Smooth muscle cell (in vitro differentiated cells): ENCODE measurements around the gene SLC25A21. TPM values are rescaled to one million over a fixed set of nuclear protein-coding genes. Genes with fewer than 3 reads are reported as not detected.

Source experiments
- DNase-seq: peaks from one replicate; lab custom pipeline; 2025; ENCODE audit not compliant: unreplicated experiment; lab: John Stamatoyannopoulos, UW
- H2AFZ ChIP-seq: fragments of 200-600 bp; sonication (generic); 2 replicates; pipeline ENCODE4 v1.6.0; 2016; ENCODE audit warnings: antibody characterized with exemption, low read depth, mild to moderate bottlenecking
- H3F3A ChIP-seq: fragments of 200-600 bp; sonication (generic); 2 replicates; pipeline ENCODE4 v1.6.0; 2017; ENCODE audit warnings: antibody characterized with exemption, low read depth
- H3K27ac ChIP-seq: fragments of 200-600 bp; sonication (generic); 2 replicates; pipeline ENCODE4 v1.5.1; 2016; ENCODE audit warnings: low read depth, mild to moderate bottlenecking
- H3K27me3 ChIP-seq: fragments of 200-600 bp; sonication (generic); 2 replicates; pipeline ENCODE4 v1.6.1; 2016; ENCODE audit warnings: low read depth, mild to moderate bottlenecking
- H3K36me3 ChIP-seq: fragments of 200-600 bp; sonication (generic); 2 replicates; pipeline ENCODE4 v1.5.1; 2016; ENCODE audit warnings: low read depth
- H3K4me1 ChIP-seq: fragments of 200-600 bp; sonication (generic); 2 replicates; pipeline ENCODE4 v1.5.1; 2016; ENCODE audit warnings: low read depth
- H3K4me2 ChIP-seq: fragments of 200-600 bp; sonication (generic); 2 replicates; pipeline ENCODE4 v1.6.0; 2016; ENCODE audit warnings: mild to moderate bottlenecking
- H3K4me3 ChIP-seq: fragments of 200-600 bp; sonication (generic); 2 replicates; pipeline ENCODE4 v1.5.1; 2016; ENCODE audit warnings: mild to moderate bottlenecking
- H3K79me2 ChIP-seq: fragments of 200-600 bp; sonication (generic); 2 replicates; pipeline ENCODE4 v1.6.0; 2016; ENCODE audit warnings: low read depth, mild to moderate bottlenecking
- H3K9ac ChIP-seq: fragments of 200-600 bp; sonication (generic); 2 replicates; pipeline ENCODE4 v1.6.0; 2016; ENCODE audit warnings: low read depth
- H3K9me3 ChIP-seq: fragments of 200-600 bp; sonication (generic); replicated peaks from 2 replicates; pipeline ENCODE4 v1.5.1; 2016; ENCODE audit warnings: low read depth
- H4K20me1 ChIP-seq: fragments of 200-600 bp; sonication (generic); 2 replicates; pipeline ENCODE4 v1.6.0; 2016; ENCODE audit warnings: low read depth
- WGBS: methylation state at CpG from one replicate; pipeline ENCODE4 v1.1.7; 2016; ENCODE audit warnings: low lambda C conversion rate; 5-methylcytosine and 5-hydroxymethylcytosine counted together
- polyA plus RNA-seq: library from polyadenylated mRNA; unstranded; fragments of >200 nt; fragmentation: Nextera tagmentation; extraction: Ambion mirVana; gene quantifications from 2 replicates; pipeline ENCODE4 v1.2.1, GENCODE V29; 2016
- total RNA-seq: library from RNA; depleted of rRNA; stranded (reverse); fragments of >200 nt; gene quantifications from 2 replicates; pipeline ENCODE4 v1.2.3, GENCODE V29; 2014
- TF ChIP-seq, protein P1 (sequence below): fragments of 200-600 bp; sonication (generic); IDR thresholded peaks from 2 replicates; pipeline ENCODE4 v1.5.1; 2017; ENCODE audit warnings: borderline replicate concordance, mild to moderate bottlenecking, antibody characterized with exemption; ENCODE audit not compliant: insufficient read depth, poor library complexity, severe bottlenecking

The SLC25A21 gene
- total and polyA plus RNA-seq, 2 experiments from 2014 or later, result 1.1 TPM; not detected in 1

- H3K36me3 ChIP-seq, result no peaks in the 10 kb centered on the region
- peaks cover 23% of the 10 kb centered on the region for H3K27me3 ChIP-seq
- no peak overlapping the region for H3K27ac ChIP-seq
- H3K4me2 ChIP-seq, result no peak overlapping the region
- H3F3A ChIP-seq, result no peaks in the 10 kb centered on the region
- WGBS, result 80% methylated on average over 7 of the region's 7 CpGs
- H3K79me2 ChIP-seq, result no peaks in the 10 kb centered on the region
- H3K9me3 ChIP-seq, result no peaks in the 10 kb centered on the region
- DNase-seq, result no peak
- H3K4me3 ChIP-seq, result no peak overlapping the region
- no peaks in the 10 kb centered on the region for H3K4me1 ChIP-seq
- H4K20me1 ChIP-seq, result no peaks in the 10 kb centered on the region
- H2AFZ ChIP-seq, result no peak overlapping the region
- TF ChIP-seq, protein P1, sequence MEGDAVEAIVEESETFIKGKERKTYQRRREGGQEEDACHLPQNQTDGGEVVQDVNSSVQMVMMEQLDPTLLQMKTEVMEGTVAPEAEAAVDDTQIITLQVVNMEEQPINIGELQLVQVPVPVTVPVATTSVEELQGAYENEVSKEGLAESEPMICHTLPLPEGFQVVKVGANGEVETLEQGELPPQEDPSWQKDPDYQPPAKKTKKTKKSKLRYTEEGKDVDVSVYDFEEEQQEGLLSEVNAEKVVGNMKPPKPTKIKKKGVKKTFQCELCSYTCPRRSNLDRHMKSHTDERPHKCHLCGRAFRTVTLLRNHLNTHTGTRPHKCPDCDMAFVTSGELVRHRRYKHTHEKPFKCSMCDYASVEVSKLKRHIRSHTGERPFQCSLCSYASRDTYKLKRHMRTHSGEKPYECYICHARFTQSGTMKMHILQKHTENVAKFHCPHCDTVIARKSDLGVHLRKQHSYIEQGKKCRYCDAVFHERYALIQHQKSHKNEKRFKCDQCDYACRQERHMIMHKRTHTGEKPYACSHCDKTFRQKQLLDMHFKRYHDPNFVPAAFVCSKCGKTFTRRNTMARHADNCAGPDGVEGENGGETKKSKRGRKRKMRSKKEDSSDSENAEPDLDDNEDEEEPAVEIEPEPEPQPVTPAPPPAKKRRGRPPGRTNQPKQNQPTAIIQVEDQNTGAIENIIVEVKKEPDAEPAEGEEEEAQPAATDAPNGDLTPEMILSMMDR, result no peak
- no peak overlapping the region for H3K9ac ChIP-seq
Measured at GRCh38 chr14:36716614-36717184, 455.7 kb downstream of the SLC25A21 start.

DNA sequence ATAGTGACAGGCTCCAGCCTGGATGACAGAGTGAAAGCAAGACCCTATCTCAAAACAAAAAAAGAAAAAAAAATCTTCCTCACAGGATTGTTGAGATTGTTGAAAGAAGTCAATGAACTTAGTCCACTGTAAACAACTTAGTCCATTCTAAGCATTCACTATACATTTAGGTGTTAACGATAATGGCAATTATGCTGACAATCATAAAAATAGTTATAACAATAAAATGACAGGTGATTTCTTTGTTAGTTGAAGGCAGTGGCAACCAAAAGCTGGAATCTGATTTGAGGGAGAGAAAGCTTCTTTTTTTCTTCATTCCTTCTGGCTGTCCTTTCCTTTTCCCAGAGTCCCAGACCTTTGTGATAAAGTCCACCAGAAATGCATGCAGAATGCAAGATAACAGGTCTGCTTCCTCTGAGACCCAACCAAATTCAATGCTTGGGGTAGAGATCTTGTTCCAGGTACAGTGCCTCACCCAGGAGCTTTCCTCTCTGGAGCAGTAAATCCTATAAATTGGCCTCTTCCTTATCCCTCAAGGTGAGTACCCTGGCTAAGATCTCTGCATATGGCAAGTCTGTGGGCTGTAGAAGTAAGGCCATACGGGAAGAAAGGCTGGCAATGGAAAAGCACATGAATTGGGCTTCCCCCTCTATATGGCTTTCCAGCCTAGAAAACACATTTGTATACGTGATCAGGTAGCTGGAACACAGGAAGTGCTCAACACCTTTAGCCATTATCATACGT lies 458.3 kb downstream of the SLC25A21 start:
- WGBS, result 66% methylated on average over 4 of the region's 4 CpGs
- no peaks in the 10 kb centered on the region for H3K79me2 ChIP-seq
- no peaks in the 10 kb centered on the region for H4K20me1 ChIP-seq
- H3K9ac ChIP-seq, result no peak overlapping the region
- H3K4me1 ChIP-seq, result no peaks in the 10 kb centered on the region
- no peak overlapping the region for H3K4me3 ChIP-seq
- H3K4me2 ChIP-seq, result no peak overlapping the region
- peaks cover 27% of the 10 kb centered on the region for H3K27me3 ChIP-seq
- no peak for DNase-seq
- H3F3A ChIP-seq, result no peaks in the 10 kb centered on the region
- TF ChIP-seq, protein P1, result no peak
- no peak overlapping the region for H3K27ac ChIP-seq
- no peaks in the 10 kb centered on the region for H3K36me3 ChIP-seq
- no peaks in the 10 kb centered on the region for H3K9me3 ChIP-seq
- H2AFZ ChIP-seq, result no peak overlapping the region

DNA sequence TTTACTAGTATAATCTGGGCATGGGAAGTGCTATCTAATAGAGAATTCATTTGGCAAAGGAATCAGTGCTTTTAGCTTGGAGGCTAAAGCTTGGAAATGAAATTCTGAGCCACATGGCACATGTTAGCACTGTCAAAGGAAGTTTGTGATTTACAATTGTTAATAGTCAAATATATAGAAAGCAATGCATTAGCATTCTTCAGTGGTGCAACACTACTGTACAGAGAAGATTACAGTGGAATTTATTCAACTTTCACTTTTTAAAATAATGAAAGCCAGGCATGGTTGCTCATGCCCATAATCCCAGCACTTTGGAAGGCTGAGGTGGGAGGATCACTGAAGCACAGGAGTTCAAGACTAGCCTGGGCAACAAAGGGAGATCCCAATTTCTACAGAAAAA lies 464.8 kb downstream of the SLC25A21 start:
- no peaks in the 10 kb centered on the region for H3K36me3 ChIP-seq
- H3F3A ChIP-seq, result no peaks in the 10 kb centered on the region
- no peaks in the 10 kb centered on the region for H4K20me1 ChIP-seq
- H3K9me3 ChIP-seq, result no peaks in the 10 kb centered on the region
- no peak overlapping the region for H2AFZ ChIP-seq
- no peak overlapping the region for H3K27ac ChIP-seq
- no peak for DNase-seq
- H3K27me3 ChIP-seq, result peaks cover 13% of the 10 kb centered on the region
- H3K79me2 ChIP-seq, result no peaks in the 10 kb centered on the region
- H3K4me1 ChIP-seq, result no peaks in the 10 kb centered on the region
- no peak overlapping the region for H3K9ac ChIP-seq
- TF ChIP-seq, protein P1, result no peak
- no peak overlapping the region for H3K4me3 ChIP-seq
- H3K4me2 ChIP-seq, result no peak overlapping the region

DNA sequence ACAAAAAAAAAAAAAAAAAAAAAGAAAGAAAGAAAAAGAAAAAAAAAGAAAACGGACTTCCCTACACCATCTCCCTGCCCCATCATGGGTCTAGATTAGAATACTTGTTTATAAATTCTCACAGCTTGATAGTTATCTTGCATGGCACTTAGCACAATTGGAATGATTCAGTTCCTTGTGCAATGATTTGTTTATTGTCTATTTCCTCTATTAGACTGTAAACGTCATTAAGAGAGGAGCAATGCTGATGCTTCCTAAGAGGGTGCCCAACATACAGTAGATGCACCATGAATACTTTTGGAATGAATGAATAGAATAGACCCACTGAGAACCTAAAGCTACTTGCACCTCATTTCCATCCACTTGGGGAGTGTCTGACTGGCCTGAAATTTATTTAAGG lies 469.9 kb downstream of the SLC25A21 start:
- Histone ChIP-seq H4K20me1 (no peaks in the 10 kb centered on the region), H3K27ac (no peak overlapping the region), H2AFZ (no peak overlapping the region), H3K4me1 (no peaks in the 10 kb centered on the region), H3K4me3 (no peak overlapping the region), H3K9ac (no peak overlapping the region), H3F3A (no peaks in the 10 kb centered on the region), H3K79me2 (no peaks in the 10 kb centered on the region), H3K27me3 (no peaks in the 10 kb centered on the region), H3K36me3 (no peaks in the 10 kb centered on the region), H3K9me3 (no peaks in the 10 kb centered on the region), H3K4me2 (no peak overlapping the region)
- DNase-seq, result no peak
- TF ChIP-seq, protein P1, result no peak
- WGBS, result 87% methylated on average over 2 of the region's 2 CpGs
